Retina (tissue), 1 donor: ENCODE data around the gene WT1.
"Not testable (repeated sequence)": the region's sequence is repeated elsewhere in the genome, so short reads cannot be mapped to it uniquely, and the experiment has no call there.

Experiments
- DNase-seq: peaks from one replicate; pipeline ENCODE4 v3.0.0-alpha.2; 2016

The WT1 gene

DNA sequence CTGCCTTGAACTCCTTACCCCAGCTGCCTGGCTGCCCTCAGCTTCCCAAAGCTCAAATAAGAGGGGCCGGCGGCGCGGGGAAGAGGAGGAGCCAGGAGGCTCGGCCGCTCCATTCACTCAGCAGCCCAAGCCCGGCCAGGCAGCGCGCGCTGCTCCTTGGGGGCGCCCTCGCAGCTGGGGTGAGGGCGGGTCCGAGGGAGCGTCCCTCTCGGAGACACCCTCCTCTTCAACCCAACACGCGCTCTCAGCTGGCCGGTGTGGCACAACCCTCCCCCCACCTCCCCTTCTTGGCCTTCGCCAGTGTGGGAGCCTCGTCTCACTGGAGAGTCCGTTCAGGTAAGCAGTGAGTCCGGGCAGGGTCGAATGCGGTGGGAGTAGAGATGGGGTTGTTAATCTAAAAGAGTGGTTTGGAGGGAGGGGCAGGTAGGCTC, at the start of gene WT1:
WT1 (minus strand) TSS at position 29 of the 431 bp plus-strand sequence.
- peak; percentile 68 for DNase-seq

DNA sequence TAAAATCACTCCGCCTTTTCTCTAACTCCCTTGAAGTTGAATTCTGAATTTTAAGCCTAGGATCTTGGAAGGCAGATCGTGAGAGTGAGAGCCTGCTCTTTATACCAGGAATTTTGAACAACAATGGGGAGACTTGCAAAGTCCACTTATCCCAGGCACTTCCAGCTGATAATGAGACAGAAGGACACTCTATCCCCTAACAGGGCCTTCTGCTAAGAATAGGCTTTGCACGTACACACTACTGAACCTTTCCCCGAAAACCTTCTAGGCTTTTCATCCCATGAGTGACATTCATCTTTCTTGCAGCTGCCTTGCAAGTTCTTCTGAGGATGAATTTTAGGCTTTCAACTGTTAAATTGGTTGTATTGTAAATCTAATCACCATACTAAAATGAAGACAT, 44.0 kb upstream of the WT1 start:
- DNase-seq, result no peak

- peak; percentile 18 for DNase-seq
Observed at GRCh38 chr11:32478277-32478731, 43.0 kb upstream of the WT1 start.

GRCh38 chr11:32473282-32473909, 38.1 kb upstream of the WT1 start:
- no peak for DNase-seq

DNA sequence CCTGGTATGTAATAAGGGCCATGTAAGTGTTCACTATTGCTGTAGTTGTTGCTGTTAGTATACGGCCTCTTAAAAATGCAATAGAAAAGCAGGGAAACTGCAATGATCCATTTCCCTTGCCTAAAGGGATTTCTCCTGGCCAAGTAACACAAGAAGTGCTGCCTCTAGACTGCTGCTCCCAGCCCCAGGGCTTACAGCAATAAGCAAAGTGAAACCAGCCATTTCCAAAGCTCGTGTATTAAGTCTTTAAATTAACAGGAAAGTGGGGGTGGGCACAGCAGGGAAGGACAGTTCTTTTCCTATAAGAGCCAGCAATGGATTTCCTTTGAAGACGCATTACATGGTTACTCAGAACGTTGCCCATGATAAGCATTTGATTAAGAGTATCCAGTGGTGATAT, 36.9 kb upstream of the WT1 start:
- no peak for DNase-seq

GRCh38 chr11:32471544-32471943, 36.2 kb upstream of the WT1 start:
- DNase-seq, result not testable (repeated sequence)

DNA sequence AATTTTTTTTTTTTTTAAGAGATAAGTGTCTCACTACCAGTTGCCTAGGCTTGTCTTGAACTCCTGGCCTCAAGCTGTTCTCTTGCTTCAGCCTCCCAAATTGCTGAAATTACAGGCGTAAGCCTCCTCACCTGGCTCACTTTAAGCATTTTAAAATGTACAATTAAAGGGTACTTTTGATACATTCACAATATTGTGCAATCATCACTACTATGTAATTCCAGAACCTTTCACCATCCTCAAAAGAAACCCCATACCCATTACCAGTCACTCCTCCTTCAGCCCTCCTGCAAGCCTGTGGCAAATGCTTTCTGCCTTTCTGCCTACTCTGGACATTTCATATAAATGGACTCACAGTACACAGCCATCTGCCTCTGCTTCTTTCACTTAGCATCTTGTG, 34.5 kb upstream of the WT1 start:
- DNase-seq, result no peak

GRCh38 chr11:32466279-32466915, 31.1 kb upstream of the WT1 start:
- no peak for DNase-seq

DNA sequence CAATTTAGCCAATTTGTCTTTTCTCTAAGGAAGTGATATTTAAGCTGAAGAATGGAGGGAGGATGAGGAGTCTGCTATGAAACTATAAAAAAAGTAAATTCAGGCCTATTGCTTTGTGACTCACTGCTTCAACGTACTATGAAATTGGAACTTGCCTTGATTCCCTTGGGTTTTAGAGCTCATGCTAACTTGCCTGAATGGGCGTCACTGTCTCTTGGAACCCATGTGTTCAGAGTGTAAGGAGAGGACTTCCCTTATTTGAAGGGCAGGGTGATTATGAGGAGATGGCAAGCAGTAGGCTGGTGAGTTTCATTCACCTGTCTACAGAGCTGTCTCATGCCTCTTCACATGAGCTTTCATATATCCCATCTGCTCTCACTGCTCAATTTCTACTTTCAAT, 28.7 kb upstream of the WT1 start:
- DNase-seq, result no peak

GRCh38 chr11:32462011-32462690, 26.8 kb upstream of the WT1 start:
- no peak for DNase-seq

- DNase-seq, result no peak
Observed at GRCh38 chr11:32456864-32457263, 21.5 kb upstream of the WT1 start.

DNA sequence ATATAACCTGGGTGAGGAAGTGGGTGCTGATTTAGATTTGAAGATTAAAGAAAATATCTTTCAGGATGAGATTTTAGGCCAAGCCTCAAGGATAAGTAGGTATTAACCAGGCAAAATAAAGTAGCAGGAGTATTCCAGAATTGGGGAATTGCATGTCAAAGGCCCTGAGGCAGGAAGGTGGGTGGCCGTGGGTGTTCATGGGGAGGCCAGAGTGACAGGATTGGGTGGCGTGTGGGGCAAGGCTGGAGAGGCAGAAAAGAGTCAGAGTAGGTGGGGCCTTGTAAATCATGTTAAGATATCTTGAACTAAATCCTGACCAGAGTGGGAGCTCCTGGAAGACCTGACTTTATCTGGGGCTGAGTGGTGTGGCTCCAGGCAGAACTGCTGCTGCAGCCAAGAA, 19.7 kb upstream of the WT1 start:
- DNase-seq, result no peak

DNA sequence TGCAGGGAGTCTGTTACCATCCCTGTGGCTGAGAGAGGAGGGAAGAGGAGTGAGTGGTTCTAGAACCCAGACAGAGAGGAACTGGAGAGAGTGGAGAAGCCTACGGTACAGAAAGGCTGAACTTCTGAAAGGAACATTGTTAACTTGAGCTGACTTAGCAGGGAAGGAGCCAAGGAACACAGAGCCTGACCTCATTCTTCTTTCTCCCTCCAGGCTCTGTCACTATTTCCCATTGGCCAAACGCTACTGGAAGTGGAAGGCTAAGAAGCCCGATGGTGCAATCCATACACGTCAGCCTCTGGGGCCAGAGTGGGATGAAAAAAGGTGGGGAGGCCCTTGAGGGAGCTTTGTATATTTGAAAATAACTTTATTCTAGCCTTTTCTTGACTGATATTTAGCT, 16.5 kb upstream of the WT1 start:
- no peak for DNase-seq

GRCh38 chr11:32450372-32450771, 15.0 kb upstream of the WT1 start:
- DNase-seq, result no peak

GRCh38 chr11:32448232-32448631, 12.9 kb upstream of the WT1 start:
- DNase-seq, result no peak

DNA sequence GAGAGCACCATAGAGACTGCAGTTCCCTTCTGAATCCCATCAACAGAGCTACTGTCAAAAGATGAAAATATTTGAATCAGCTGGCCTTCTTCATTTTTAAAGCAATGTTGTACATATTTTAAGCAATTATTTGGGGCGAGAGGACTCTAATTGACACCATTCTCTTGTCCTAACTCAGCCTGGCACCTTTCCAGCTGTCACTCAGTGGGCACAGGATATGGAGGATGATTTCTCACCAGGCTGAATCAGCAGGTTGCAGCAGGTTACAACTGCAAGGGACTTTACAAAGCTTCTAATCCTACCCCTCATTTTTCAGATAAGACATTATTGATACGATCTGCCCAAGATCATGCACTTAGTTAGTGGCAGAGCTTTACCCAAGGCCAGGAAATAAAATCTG, 11.9 kb upstream of the WT1 start:
- DNase-seq, result no peak

GRCh38 chr11:32446227-32446626, 10.9 kb upstream of the WT1 start:
- DNase-seq, result no peak

DNA sequence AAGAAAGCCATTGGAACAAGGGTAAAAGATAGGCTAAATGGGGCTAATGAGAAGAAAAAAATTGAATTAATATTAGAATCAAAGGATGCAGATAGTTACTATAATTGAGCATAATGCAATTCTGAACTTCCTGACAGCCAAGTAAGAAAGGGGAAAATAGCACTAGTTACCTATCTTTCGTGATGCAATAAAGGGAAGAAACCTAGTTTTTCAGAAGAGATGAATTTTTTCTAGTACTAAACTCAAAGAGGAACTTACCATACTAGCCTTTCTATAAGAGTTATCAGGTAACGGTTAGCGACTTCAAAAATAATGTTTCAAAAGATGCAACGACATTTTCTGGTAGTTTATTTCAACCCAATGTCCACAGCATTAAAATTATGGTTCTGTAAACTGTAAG, 8.8 kb upstream of the WT1 start:
- DNase-seq, result no peak

DNA sequence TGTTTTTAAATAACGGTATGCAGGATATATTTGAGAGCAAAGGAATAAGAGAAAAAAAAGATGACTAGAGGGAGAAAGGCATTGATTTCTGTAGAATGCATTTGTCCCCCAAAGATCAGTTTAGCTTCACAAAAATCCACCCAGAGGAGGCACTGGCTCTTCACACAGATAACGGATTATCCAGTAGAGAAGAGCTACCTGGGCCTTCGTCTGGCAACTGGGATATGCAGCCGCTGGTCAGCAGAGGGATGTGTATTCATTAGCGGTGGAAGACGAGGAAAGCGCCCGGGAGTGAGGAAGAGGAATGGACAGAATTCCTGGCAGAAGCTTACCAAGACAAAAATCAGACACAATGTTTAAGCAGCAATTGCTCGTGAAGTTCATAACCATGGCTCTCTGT, 5.6 kb upstream of the WT1 start:
- peak; percentile 61 for DNase-seq

DNA sequence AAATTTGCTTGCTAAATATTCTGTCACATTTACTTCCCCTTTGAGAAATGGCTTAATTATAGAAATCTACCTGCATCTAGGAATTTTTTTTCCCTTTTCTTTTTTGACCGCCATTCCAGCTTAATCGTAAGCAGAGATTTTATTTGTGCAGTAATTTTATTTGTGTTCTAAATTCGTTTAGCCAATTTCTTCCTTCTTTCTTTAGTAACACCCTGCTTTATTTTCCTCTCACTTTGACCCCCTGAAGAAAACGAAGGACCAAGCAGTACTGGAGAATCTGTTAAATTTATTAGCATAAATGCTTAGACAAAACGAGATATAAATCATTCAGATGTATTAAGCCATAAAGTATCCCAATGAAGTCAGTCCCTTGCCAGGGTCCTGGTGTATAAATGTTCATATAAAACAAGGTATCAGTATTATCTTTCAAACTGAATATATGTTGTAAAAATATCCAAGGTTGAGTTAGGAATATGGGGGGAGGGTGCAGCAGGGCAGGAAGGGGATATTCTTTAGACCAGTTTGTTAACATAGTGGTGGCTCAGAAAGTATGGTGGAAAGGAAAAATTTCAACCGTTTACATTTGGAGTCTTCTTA, 5.1 kb upstream of the WT1 start:
- peak; percentile 45 for DNase-seq

DNA sequence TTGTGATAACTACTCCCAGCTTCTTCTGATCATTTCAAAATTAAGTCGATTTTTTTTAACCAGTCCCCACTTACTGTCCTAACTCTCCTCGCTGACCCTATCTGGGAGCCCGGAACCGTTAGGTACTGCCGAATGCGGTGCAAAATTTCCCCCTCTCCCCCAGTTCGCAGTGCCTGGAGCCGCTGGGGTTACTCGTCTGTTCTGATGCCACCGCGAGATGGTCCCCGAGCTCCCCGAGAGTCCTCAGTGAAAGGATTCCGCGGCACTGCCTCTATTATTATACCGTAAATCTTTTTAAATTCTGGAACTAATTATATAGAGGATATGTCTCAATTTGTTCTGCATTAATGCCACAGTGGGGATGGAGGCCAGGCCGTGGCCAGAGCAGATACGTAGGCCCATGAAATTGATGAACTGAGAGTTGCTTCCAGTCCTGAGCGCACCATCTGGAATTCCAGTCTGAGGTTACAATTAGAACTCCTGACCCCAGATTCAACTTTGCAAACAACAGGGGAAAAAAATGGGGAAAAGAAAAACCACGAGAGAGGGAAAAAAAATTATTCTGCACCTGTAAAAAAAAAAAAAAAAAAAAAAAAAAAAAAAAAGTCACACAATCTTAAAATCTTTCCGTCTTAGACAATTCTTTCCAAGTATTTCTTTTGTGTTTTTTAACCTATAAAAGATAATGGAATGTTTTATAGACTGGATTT, 4.3 kb upstream of the WT1 start:
- DNase-seq, result peak; percentile 80

- DNase-seq, result no peak
Observed at GRCh38 chr11:32438866-32439489, 3.6 kb upstream of the WT1 start.
